Bronchial epithelial cell (primary cell): ENCODE data around the gene POLN. TPM values are rescaled to one million over a fixed set of nuclear protein-coding genes. Genes with fewer than 3 reads are reported as not detected.

Experiments
- DNase-seq: peaks from one replicate; pipeline ENCODE4 v3.0.0-alpha.2; 2010; ENCODE audit warnings: low read depth
- FAIRE-seq: peaks from 2 replicates; lab custom pipeline; 2011; peaks lifted over from hg19 to GRCh38; lab: Jason Lieb, UNC
- H3K27me3 ChIP-seq: 2 replicates; pipeline ENCODE4 v1.5.1; 2011; ENCODE audit warnings: low read length; ENCODE audit not compliant: control insufficient read depth, insufficient read depth
- H3K36me3 ChIP-seq: 2 replicates; pipeline ENCODE4 v1.5.1; 2011; ENCODE audit warnings: low read length; ENCODE audit not compliant: control insufficient read depth, insufficient read depth
- H3K4me3 ChIP-seq: 2 replicates; pipeline ENCODE4 v1.5.1; 2011; ENCODE audit warnings: mild to moderate bottlenecking, low read depth, low read length, control low read depth
- CTCF ChIP-seq: IDR thresholded peaks from 2 replicates; pipeline ENCODE4 v1.5.1; 2011; ENCODE audit warnings: mild to moderate bottlenecking, moderate library complexity, low read length, control low read depth, inconsistent platforms; ENCODE audit not compliant: insufficient read depth, severe bottlenecking
- total RNA-seq: library from RNA; depleted of rRNA; stranded (reverse); fragments of >200 nt; gene quantifications from 2 replicates; pipeline ENCODE4 v1.2.1, GENCODE V29; 2014

Gene POLN
- total RNA-seq, 1 donor from 2014 or later: 1.6 TPM

GRCh38 chr4:2193326-2193725, 48.6 kb downstream of the POLN start:
- no peak overlapping the region for H3K4me3 ChIP-seq
- FAIRE-seq (no peak), DNase-seq (no peak)
- no peaks in the 10 kb centered on the region for H3K27me3 ChIP-seq
- no peak for TF ChIP-seq CTCF
- H3K36me3 ChIP-seq: no peaks in the 10 kb centered on the region

GRCh38 chr4:2186865-2187172, 55.1 kb downstream of the POLN start:
- Histone ChIP-seq H3K4me3 (no peak overlapping the region), H3K27me3 (no peaks in the 10 kb centered on the region), H3K36me3 (no peaks in the 10 kb centered on the region)
- DNase-seq (no peak), FAIRE-seq (no peak)
- no peak for TF ChIP-seq CTCF

- Histone ChIP-seq H3K4me3 (no peak overlapping the region), H3K36me3 (no peaks in the 10 kb centered on the region), H3K27me3 (no peaks in the 10 kb centered on the region)
- peak; percentile 61 for DNase-seq
- peak; percentile 69 for TF ChIP-seq CTCF
- FAIRE-seq: no peak
Observed at GRCh38 chr4:2186133-2186864, 55.6 kb downstream of the POLN start.

GRCh38 chr4:2183394-2183793, 58.5 kb downstream of the POLN start:
- Histone ChIP-seq H3K4me3 (no peak overlapping the region), H3K36me3 (no peaks in the 10 kb centered on the region), H3K27me3 (no peaks in the 10 kb centered on the region)
- TF ChIP-seq CTCF: no peak
- no peak for DNase-seq
- FAIRE-seq: no peak

- DNase-seq (peak; percentile 39), FAIRE-seq (no peak)
- Histone ChIP-seq H3K4me3 (no peak overlapping the region), H3K36me3 (no peaks in the 10 kb centered on the region), H3K27me3 (no peaks in the 10 kb centered on the region)
- no peak for TF ChIP-seq CTCF
Observed at GRCh38 chr4:2182994-2183393, 58.9 kb downstream of the POLN start.

- FAIRE-seq (no peak), DNase-seq (no peak)
- no peak for TF ChIP-seq CTCF
- no peaks in the 10 kb centered on the region for H3K27me3 ChIP-seq
- no peak overlapping the region for H3K4me3 ChIP-seq
- no peaks in the 10 kb centered on the region for H3K36me3 ChIP-seq
Observed at GRCh38 chr4:2180410-2180809, 61.5 kb downstream of the POLN start.
